GDM1 (cell line): ENCODE measurements around the gene PDLIM5.

Experiments
- DNase-seq: peaks from one replicate; lab custom pipeline; 2025; lab: John Stamatoyannopoulos, UW

The PDLIM5 gene

DNA sequence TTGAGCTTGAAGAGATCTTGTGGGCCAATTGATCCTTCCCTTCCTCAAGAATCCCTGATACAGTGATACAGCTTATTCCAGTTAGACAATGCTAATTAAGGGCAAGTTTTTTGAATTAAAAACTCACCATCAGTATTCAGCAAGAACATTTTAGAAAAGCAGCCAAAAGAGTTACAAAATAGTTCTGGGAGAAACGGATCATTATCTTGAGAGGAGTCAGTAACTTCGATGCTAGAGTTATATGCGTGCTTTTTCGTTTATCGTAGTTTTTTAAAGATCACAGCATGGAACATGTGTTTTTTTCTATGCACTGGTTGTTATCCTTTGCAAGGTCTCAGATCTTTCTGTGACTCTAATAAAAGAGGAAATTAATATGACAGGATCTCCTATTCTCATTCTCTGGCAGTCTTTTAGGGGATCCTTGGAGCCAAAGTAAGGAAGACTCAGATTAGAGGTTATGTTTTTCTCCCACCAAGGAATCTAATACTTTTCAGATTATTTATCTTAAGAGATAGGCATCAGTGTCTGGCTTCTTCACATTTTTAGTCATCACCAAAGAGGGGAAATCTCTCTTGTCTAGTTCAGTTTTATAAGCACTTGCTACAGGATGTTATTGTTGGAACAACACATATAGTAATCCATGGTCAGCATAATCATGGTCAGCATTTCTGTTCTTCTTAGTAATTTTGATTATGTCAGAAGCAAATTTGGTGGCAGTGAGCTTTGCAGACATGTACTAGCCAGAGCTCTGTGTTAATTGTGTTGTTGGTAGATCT is 109.7 kb downstream of the PDLIM5 start:
- DNase-seq, result no peak

DNA sequence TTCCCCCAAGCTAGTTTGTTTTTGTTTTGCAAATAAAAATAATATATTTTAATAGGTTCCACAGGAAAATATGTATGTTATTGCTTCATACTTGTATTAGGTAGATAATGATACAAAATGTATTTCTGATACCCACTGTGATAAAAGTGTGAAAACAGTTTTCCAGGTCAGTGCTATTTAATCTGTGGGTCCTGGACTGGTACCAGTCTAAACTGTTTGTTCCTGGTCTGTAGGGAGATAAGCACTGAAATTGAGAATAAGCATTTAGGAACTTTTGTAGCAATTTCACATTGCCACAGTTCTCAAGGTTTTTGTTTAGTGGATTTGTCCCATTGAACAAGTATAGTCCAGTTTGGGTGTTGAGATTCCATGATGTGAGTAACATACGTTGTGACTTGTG is 110.5 kb downstream of the PDLIM5 start:
- DNase-seq, result no peak

DNA sequence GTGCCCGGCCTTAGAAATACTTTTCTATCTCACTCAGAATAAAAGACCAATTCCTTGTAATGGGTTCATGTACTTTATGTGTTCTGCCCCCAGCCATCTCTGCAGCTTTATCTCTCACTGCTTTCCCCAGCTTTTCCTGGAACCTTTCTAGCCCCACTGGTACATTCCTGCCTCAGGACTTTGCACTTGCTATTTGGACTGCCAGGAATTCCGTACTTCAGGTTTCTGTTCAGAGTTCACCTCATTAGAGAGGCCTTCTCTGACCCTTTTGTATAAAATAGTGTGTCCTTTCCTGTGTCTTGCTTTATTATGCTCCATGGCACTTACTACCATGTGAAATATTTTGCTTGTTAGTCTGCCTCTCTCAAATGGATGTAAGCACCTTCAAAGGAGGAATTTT is 112.5 kb downstream of the PDLIM5 start:
- no peak for DNase-seq

DNA sequence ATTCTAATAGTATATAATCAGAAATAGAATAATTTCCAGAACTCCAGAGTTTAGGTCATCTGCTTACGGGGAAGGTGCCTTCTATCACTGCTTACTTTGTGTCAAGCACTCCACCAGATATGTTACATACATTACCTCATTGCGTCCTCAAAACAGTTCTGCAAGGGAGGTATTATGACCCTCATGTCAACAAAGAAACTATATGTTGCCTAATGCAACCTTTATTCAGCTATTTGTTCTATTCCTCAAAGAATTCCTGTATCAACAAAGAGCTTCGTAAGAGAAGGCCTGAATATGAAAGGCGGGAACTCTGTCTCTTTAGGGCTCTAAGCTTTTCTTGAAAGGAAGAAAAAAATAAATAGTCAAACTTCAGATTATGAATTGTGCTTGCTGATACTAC is 114.7 kb downstream of the PDLIM5 start:
- DNase-seq, result no peak

DNA sequence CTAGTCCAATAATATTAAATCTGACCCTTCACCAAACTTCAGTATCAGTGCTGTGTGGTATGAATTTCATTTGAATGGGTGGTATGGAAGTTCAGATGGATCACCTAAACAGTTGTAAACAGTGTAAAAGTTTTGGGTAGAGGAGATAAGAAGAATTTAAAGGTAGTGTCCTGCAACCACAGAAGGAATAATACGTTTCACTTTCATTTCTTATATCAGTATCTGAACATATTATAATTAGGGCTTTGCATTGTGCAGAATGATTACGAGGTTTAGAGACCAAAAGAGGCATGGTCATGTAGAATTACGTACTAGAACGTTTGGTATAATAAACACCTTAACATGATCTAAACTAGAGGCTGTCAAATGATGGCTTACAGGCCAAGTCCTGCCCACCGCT is 116.1 kb downstream of the PDLIM5 start:
- DNase-seq, result no peak

DNA sequence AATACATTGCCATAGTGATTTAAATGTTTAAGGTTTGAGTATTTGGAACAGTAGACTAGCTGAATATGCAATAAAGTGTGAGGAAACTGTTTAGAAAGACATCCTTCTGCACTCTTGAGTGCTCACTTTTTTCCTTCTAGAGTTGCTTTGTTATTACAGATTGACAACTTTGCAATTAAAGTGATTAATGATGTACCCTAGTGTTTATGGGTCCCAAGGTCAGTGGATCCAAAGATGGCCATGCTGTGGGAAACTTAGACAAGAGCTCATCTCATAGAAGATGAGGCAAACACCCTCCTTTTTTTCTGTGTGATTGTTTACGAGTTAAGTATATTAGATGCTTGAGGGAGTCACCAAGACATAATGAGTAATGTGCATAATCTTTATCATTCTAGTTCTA is 118.8 kb downstream of the PDLIM5 start:
- no peak for DNase-seq

DNA sequence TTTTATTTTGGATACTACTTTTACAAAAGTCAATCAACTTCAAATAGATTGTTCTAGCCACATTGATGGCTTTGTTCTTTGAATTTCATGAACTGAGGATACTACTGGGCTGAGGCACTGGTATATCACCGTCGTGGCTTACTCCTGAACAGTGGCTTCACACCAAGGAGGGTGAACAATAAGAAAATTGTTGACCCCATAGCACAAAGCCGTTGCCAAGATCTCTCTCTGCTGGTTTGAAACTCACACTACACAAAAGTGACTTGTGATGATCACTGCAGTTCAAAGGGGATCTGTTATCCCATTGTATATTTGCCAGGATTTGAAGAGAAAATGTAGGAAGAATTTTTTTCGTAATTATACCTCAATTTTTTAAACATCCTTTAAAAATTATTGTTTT is 119.6 kb downstream of the PDLIM5 start:
- no peak for DNase-seq

DNA sequence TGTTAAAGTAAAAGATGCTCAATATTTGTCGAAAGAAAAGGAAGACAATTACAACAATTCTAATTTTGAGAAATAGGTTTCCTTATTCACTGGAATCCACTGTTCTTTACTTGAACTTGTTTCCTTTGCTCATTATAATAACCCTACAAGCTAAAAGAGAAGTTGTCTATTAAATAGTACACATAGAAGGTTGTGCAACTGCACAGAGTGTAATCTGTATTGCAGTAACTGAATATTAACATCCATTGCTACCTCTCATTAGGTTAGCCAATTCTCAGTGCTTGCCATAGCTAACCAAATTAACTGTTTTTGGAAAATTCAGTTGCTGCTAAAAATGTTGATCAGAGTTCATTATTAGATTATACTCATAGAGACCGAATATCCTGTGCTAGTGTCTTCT is 120.0 kb downstream of the PDLIM5 start:
- DNase-seq, result no peak

DNA sequence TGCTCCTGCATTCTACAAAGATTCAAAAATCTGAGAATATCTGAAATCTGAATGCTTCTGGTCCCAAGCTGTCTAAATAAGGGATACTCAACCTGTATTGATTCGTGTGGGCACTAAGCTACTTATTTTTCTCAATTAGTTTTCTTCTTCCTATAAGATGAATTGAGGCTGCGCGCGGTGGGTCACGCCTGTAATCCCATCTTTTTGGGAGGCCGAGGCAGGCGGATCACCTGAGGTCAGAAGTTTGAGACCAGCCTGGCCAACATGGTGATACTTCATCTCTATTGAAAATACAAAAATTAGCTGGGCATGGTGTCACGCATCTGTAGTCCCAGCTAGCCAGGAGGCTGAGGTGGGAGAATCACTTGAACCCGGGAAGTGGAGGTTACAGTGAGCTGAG is 122.3 kb downstream of the PDLIM5 start:
- no peak for DNase-seq

DNA sequence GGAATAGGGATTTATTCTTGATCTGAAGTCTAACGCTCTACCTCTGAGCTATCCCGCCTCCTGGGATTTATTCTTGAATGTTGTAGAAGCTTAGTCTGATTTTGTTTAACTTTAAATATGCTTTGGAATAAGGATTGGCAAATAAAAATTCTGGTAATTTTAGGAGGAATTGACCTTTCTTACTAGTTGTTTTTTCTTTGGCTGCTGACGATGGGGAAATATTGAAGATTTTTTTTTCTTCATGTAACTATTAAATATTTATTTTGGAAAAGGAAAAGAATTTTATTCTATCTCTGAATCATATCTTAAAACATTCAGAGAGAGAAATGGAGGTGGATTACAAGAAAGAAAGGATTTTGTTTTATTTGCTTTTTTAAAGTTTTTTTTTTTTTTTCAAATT is 122.9 kb downstream of the PDLIM5 start:
- no peak for DNase-seq

DNA sequence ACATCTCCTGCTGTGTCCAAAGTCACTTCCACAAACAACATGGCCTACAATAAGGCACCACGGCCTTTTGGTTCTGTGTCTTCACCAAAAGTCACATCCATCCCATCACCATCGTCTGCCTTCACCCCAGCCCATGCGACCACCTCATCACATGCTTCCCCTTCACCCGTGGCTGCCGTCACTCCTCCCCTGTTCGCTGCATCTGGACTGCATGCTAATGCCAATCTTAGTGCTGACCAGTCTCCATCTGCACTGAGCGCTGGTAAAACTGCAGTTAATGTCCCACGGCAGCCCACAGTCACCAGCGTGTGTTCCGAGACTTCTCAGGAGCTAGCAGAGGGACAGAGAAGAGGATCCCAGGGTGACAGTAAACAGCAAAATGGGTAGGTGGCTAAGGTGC is 123.9 kb downstream of the PDLIM5 start:
- DNase-seq, result no peak

DNA sequence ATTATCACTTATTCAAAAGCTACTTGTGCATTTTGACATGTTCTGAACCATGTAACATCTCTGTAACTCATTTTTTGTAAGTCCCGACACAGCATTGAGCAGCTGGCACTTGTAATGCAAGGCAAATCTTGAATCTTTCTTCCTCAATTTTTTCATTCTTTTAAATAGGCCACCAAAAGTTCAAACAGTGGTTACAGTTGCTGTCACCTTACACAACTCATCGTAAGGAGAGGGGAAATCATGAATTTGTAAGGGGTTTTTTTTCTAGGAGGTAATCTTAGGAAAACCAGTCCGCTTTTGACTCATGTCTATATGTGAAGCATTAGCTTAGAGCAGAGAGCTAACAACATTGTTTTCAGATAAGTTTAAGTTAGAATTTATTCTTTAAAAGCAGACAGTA is 124.5 kb downstream of the PDLIM5 start:
- DNase-seq, result no peak

DNA sequence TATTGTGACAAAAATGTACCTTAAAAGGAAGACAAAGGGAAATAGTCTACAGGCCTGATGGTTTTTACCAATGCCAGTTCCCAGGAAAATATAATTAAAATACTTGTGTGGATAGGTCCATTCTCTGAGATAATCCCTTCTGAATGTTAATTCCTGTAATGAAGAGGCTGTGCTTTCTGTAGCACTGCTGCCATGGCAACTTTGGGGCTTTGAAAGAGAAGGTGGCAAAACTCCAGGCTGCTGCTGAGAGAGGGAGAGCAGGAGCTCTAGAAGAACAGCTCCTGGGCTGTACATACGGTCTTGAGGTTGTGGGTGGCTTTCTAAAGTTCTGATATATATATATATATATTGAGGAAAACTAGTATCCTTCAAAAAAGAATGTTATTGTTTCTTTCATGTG is 125.4 kb downstream of the PDLIM5 start:
- no peak for DNase-seq

DNA sequence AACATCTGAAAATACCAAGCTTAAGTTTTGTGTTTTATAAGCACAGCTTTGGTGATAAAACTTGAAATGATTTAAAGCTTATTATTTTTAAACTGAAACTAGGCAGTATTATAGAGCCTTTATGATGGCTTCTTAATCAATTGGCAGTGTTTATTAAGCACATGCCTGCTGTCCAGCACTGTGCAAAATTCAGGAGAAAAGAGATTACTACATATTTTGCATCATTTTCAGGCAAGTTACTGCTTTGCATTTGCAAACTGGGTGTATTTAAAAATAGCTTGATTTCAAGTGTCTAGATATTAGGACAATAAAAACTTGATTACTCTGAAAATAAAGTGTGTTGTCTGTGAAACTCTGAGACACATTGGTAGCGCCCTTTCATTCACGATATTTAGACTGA is 126.5 kb downstream of the PDLIM5 start:
- no peak for DNase-seq

DNA sequence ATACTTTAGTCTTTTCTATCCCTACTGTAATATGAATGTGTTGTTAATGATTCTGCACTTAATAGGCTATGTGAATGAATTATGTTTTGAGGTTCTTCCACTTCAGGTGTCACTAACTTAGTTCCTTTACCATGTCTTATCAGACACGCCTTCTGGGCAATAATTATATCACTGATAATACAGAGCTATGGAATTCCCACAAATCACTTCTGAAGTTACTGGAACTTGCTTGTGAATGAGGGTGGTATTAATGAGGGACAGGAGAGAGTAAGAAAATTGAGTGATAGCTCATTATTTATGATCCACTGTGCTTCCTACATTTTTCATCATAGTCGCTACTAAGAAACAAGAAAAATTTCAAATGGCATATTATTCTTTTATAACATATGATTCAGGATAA is 130.0 kb downstream of the PDLIM5 start:
- no peak for DNase-seq

DNA sequence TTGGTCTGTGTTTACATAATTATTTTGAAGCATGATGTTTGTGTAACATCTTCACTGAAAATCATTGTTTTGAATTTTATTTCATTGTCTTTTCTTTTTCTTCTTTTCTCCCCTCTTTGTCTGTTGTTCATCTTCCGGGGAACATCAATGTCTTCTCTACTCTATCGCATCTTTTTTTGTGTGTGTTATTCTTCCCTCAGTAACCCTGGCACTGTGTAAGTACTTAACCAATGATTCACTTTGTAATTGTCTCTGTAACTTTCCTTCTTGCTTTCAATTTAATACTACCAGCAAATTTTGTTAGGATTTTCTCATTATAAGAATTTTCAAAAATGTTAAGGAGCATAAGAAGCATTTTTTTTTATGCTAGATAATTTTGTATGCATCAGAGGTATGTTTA is 130.8 kb downstream of the PDLIM5 start:
- no peak for DNase-seq

DNA sequence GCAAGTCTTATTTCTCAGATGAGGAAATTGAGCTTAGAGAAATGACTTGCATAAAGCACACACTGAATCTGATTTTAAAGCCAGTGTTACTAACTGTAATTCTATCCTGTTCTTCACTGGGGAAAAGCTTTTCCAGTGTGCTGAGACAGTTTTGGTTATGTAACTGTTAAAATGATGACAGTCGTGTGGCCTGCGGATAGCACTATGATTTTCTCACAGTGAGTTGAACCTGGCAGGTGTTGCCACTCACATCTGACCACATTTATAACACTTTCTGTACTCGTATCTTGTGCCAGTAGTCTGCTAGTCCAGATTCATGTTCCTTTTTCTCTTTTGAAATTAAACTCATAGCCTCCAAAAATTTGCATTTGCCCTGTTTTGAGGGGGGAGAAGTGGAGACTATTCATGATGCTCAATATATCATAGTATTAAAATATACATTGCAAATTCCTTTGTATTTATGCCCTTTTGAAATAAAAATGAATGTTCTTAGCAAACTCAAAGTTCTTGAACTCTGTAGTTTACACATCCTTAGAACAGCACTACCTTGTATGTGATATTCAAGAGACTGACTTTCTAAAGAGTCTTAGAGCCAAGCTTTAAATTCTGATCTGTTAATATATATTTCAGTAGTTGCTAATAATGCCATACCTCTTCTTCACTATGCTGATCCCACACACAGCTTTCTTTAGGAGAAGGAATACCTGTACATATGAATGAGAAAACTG is 132.3 kb downstream of the PDLIM5 start:
- DNase-seq, result no peak

DNA sequence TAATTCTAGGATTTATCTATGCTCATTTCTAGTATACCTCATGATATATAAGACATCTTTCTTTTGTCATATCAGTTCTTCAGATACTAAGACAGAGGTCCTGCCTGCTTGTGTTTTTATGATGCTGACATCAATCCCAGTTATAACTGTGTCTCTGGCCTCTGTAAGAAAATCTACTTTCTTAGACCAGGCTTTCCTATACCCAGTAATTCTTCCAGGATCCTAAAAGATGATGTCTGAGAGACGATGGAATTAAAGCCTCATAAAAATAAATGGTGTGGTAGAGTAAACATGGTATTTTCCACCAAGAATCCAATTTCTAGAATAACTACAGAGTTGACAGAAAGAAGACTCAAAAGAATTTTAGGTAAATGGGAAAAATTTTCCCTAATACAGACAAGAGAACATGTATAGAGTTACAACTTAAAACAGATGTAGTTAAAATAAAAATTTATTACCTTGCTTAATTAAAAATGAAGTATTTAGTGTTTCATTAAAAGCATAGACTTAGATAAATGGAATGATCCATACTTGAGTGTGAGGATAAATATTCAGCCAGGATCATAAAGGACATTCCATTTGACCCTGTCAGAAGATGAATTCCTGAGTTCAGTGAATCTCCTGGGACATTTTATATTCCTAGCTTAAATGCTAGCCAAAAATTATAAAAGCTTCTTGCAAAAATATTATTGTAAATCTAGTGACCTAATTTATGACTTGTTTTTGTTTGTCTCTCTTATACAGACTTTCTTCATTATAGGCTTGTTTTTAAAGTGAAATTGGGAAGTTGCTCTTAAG is 137.4 kb downstream of the PDLIM5 start:
- no peak for DNase-seq

DNA sequence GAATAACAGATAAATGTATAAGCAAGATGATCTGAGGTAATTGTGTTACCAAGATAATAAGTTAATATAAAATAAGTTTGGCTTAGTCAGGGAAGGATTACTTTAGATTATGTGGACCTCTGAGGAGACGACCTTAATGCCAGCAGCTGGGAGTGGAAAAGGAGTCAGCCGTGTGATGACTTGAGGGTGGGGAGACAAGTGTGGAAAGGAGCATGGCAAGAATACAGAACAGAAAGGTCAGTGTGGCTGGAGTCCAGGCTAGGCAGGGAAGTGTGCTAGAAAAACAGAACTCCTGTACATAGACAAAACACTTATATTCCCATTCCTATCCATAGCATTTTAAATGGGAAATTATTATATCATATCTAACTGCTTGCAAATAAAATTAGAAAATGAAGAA is 138.8 kb downstream of the PDLIM5 start:
- DNase-seq, result no peak

DNA sequence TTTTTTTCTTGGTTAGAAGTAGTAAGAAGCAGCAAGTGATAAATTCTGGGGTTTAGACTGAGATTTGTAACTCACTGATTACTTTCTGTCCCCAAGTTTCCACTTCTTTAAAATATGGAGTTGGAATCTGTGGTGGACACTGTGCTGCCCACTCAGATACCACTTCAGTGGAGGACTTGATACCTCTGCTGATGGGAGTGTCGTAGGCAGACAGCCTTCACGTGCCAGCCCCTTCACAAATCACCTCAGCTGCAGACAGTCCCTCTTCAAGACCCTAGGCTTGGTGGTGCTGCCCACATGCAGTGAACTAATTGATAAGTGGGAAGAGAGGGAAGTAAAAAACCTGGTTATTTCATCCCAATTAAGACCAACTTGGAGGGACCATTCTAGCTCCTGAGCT is 139.5 kb downstream of the PDLIM5 start:
- DNase-seq, result no peak

DNA sequence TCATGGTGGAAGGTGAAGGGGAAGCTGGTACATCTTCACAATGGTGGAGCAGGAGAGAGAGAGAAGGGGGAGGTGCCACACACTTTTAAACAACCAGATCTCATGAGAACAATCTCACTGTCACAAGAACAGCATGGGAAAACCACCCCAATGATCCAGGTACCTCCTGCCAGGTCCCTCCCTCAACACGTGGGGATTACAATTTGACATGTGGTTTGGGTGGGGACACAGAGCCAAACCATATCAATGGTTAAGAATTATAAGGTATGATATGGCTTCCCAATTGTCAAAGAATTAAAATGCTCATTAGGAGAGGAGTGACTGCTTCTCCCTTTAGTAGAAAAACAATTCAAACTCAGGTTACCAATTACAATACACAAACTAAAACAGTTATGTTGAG is 143.3 kb downstream of the PDLIM5 start:
- DNase-seq, result no peak

DNA sequence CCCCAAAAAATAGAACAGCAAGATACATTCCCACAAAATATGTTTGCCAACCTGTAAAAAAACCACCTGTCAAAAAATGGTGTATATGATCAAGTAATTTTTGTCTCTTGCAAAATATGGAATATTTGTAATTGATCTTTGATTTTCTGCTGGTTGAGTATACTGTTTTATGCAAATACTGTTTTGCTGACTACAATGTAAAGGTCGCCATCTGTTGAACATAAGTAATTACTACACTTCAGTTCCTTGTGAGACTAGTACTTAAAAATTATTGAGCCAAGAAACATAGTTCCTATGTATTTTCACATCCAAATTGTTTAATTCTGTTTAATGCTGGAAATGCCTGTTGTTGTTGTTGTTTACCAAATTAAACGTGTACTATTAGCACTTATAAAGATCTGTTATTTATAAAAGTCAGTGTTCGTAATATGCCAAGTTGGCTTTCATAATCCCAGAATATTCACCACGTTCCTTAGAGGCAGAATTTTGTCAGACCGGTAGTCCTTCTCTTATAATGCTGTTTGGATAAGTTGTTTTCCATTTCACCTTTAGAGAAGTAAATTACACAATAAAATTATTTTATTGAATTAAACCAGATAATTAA is 144.2 kb downstream of the PDLIM5 start:
- no peak for DNase-seq

DNA sequence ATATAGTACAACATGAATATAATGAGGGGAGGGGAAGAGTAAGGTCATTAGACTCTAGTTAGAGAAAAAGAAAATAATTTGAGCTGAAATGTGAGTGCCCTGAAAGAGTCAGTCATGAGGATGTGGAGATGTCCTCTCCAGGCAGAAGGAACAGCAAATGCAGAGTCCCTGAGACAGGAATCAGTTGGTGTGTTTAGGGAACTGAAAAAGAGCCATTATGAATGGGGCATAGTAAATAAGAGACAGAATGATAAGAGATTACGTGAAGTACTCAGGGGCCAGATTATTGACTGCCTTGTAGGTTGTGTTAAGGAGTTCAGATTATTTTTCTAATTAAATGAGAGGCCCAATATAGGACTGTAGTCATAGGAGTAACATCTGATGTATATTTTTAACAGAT is 147.0 kb downstream of the PDLIM5 start:
- DNase-seq, result no peak
